GM21526 (cell line): ENCODE results near the gene ASCC3.

ENCODE experiments used
- ATAC-seq: cut with Tn5 transposase; IDR thresholded peaks from one replicate; pipeline ENCODE4 v1.9.1; 2021; ENCODE audit warnings: moderate library complexity; ENCODE audit not compliant: unreplicated experiment, low FRiP score

Gene ASCC3

DNA sequence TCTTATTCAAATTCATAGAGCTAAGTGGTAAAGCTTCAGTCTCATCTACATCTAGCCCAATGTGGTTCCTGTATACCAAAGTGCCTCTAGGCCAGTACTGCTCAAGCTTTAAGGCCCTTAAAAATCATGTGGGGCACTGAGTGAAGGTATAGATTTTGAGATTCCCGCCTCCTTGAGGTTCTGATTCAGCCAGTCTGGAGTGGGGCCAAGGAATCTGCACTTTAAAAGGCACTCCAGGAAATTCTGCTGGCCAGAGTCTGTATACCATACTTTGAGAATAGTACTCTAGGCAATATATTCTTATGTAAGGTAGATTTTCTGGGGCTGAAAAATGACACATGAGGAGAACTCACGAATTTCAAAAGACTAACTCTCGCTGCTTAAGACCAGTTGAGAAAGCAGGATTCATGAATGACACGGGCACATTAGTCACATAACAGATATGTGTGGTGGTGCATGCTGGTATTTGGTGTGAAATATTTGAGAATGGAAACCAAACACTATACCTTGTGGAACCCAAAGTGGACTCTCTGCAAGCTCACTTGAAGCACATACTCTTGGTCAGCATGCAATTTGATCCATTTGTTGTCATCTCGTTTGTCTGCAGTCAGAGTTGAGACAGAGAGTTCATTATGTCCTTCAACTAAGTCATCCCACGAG lies 368.8 kb downstream of the ASCC3 start:
- ATAC-seq: no peak

GRCh38 chr6:100509101-100509500 lies 372.0 kb downstream of the ASCC3 start:
- no peak for ATAC-seq

DNA sequence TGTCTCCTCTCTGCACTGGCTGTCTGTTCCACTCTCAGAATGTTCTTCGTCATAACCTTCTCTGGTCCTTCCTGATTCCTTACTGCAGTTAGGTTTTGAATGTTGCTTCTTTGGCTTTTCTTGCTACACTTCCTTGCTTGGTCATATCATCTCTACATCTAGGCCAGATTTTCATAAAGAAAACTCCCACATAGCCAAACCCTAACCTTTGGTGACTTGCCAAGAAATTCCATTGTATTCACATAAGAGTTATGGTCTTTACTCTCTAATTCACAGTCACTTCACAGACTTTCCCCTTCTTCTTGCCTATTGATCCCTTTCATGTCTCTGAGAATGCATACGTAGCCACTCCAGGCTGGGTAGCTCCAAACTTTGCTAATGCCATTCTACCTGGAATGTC lies 374.5 kb downstream of the ASCC3 start:
- no peak for ATAC-seq

GRCh38 chr6:100504786-100505737 lies 376.1 kb downstream of the ASCC3 start:
- ATAC-seq: no peak

DNA sequence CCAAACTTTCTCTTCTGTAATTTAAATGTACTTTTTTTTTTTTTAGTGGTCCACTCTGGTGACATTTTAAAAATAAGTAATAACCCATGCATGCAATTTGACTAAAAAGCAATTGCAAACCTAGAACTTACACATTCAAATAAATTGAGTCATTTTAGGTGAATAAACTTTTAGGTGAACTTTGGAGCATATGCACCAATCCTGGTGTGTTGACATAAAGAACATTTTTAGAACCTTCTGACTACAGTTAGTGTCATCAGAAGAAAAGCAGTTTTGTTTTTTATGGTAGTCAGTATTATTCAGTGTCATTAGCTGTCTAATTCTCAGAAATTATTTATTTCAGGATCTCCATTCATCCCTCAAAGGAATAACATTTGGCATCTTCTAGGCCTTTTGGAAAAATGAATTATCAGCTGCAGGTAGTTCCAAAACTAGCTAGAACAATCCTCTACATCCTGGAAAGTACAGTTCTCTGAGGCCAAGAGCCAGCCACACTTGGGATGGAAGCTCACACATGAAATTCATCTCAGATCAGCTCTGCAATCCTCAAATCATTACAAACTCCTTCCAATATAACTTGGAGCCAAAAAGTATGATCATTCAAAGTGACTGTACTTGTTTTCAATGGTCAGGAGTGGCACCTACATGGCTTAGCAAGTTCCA lies 378.0 kb downstream of the ASCC3 start:
- ATAC-seq: no peak

GRCh38 chr6:100493206-100493888 lies 387.8 kb downstream of the ASCC3 start:
- no peak for ATAC-seq

- ATAC-seq: no peak
Observed at GRCh38 chr6:100491952-100492670, 389.0 kb downstream of the ASCC3 start.

DNA sequence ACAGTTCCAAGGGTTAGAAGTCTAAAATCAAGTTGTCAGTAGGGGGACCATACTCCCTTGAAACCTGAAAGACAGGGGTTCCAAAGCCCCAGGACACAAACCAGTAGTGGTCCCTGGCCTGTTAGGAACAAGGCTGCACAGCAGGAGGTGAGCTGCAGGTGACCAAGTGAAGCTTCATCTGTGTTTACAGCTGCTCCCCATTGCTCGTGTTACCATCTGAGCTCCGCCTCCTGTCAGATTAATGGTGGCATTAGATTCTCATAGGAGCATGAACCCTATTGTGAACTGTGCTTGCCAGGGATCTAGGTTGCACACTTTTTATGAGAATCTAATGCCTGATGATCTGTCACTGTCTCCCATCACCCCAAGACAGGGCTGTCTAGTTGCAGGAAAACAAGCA lies 391.1 kb downstream of the ASCC3 start:
- ATAC-seq: no peak

- ATAC-seq: peak; percentile 36
Observed at GRCh38 chr6:100488244-100488643, 392.9 kb downstream of the ASCC3 start.

DNA sequence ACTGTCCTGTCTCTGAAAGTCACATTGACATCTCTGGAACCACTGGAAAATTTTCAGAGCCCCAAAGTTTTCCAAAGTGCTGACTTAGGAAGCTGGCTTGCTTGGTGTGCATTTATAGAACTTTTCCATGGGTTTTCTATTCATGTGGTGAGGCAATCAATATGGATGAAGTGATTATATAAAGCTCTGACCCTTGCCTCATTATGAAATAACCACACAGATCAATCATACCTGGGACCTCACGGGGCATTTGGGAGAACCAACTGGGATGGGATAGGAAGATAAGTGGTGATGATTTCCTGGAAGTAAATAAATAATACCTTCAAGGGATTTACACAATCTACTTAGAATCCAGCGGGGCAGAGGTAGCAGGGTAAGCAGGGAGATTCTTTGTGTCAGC lies 393.5 kb downstream of the ASCC3 start:
- ATAC-seq: no peak

- ATAC-seq: no peak
Observed at GRCh38 chr6:100485268-100485667, 395.9 kb downstream of the ASCC3 start.

DNA sequence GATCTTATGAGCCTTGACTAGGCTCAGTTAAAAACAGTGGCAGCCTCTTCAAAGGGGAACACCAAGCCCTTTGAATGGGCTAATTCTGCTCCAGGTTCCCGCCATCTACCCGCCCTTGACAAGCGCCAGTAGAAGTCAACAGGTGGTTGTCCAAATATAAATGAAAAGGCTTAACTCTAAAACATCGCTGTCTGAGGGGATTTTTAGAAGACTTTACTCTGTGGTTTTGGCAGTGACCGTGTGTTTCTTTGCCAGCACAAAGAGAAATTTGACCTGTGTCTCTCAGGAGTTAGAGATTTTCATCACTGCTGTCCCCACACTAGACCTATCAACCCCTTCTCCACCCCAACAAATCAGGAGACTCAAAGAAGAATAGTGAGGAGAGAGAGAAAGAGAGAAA lies 396.7 kb downstream of the ASCC3 start:
- ATAC-seq: peak; percentile 42

DNA sequence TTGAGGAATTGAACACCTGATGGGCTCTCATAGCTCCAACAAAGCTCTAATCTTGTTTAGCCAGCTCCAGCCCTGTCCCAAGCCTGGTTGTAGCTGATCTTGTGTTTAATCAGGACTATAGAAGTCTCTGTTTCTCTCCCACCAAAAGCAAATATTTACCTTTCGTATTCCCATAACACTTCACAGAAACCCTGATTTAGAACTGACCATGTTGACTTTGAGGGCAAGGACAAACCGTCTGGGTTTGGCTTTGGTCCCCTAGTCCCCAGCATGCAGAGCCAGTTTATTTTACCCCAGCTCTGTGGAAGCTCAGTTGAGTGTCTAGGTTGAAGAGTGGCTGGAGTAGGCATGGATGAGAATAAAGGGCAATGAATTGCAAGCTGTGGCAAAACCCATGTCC lies 398.4 kb downstream of the ASCC3 start:
- ATAC-seq: no peak

DNA sequence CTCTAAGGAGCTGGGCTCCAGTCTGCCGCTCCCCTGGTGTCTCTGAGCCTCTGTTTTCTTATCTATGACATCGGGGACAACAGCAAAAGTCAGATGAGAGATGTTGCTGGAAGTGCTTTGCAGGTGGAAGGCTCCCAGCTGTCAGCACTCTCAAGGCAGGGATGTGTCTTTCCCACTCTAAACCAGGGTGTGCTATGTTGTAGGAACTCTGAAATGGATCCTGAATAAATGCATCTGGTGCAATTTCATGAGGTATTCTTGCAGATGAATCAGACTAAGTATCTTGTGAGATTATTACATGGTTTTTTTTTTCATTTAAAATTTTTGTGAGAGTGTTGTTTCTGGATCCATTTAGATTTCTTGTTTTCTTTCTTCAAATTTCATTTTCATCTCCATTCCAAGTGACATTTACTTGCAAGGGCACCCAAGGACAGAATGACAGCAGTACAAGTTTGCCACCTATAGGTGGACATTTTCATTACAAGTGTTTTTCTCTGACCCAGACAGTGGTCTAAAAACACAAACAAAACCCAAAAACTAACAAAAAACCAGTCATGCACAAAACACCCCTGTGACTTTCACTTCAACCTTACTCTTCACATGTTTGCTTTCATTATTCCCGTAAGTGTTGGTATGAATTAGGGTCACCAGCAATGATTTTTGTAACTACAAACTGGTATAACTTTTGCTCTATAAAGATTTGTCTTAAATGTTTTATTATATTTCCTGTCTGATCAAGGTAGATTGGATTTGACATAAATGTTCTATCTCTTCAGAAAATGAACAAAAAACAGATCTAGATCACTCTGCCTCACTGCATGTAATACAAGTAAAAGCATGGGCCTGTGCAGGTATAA lies 401.7 kb downstream of the ASCC3 start:
- peak; percentile 45 for ATAC-seq

- ATAC-seq: peak; percentile 70
Observed at GRCh38 chr6:100475554-100476320, 405.4 kb downstream of the ASCC3 start.

DNA sequence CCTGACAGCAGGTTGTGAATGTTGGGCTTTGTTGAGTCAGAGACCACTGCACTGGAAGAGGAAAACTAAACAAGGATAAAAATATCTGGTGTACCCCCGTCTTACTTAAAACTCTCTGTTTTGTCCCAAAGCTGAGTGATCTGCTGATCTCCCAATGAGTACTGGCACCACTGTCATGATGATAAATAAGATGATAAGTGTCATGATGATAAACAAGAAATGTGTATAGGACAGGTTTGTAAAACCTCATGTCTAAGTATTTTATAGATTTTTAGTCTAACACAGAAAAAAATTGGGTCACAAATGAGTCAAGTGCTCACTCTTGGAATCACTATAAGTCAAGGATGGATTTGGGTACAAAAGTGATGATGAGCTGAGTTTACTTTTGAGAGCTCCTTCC lies 407.9 kb downstream of the ASCC3 start:
- no peak for ATAC-seq

- ATAC-seq: peak; percentile 83
Observed at GRCh38 chr6:100472674-100473073, 408.5 kb downstream of the ASCC3 start.

- ATAC-seq: no peak
Observed at GRCh38 chr6:100470422-100471120, 410.6 kb downstream of the ASCC3 start.
